ENCODE results near the gene PRPF38B.

PRPF38B gene

DNA sequence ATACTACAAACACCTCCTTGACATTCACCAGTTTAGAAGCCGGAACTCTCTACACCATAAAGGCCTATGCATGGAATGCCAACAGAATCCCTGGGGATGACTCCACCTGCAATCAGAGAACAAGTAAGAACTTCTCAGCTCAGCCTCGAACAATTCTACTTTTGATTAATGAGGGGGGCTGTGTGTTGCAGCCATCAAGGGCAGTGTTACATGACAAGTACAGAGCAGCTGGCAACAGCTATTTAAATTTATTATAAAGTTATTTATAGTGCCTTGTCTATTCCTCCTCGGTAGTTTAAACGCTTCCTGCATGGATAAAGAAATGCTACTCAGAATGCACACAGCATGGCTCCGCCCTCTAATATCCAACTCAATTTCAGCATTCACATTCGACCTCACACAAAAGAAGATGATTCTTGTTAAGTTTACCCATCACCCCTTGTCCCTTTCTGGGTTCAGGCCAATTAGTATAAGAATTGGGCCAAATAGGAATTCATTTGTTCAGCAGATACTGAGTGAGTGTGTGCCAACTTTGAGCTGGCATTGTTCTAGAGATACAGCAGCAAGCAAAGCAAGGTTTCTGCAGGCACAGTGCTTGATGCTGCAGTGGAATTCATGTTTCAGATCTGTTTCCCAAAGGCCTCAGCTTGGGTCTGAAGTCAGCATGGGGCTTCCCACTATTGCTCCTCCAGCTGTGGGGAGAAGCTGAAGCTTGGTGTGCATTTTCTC, 27.0 kb downstream of the PRPF38B start:
- DNase-seq: no peak

DNA sequence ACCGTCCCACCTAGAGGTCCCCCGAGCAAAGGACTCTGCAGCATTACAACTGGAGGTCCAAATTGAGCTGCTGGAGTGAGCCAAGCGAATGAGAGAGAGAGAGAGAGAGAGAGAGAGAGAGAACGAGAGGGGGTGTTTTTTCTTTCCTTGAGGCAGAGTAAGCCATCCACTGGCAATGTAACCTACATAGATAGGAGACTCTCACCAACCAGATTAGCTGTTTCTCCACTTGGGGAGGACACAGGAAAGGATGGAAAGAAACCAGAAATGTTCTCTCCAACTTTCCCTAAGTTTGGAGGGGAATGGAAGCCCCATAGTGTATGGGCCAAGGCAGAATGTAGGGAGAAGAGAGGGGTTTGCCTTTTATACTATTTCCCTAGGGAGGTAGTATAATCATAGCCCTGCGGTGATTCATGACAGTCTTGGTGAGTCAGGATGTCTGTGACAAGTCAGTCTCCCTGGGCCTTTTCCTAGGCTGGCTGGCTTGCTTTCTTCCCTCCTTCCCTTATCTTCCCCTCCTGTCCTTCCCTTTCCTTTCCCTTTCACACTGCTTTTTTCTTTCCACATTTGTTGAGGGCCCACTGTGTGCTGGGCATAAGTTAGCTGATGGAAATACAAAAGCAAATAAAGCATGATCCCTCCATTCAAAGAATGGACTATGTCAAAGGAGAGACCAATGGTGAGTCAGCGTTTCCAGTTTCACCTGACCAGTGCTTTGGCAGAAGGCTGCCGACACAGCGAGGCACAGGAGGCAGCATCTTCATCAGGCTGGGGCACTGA, 27.7 kb downstream of the PRPF38B start:
- DNase-seq: no peak

DNA sequence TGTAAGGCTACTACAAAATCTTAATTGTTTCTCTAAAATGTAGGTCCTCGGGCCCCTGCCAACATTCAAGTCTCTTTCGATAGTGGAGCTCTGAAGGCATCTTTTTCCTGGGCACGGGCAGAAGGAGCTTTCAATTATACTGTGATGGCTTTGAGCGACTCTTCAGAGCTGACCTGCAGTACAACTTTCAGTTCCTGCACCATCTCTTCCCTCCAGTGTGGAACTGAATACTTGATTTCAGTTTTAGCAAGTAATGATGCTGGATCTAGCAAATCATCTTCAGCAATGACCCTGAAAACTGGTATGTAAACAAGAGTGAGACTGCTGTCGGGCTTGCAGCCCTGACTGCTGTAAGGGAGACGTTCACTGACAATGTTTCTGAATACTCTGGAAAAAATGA, 30.2 kb downstream of the PRPF38B start:
- no peak for DNase-seq

DNA sequence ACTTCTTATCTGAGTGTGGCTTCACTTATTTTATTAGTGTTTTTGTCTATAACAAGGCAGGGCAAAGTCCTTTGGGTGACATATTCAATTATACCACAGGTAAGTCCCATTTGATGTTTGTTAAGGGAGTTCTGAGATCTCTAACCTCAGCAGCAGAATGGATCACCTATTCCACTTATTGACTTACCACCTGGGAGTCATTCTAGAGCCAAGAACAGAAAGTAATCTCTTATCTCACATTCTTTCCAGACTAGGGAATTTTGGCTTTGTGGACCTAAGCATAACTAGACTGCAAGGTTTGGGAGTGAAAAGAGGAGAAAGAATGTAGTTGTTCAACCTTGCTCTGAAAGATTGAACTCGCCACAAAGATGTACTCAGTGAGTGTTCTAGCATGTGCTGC, 33.8 kb downstream of the PRPF38B start:
- no peak for DNase-seq

DNA sequence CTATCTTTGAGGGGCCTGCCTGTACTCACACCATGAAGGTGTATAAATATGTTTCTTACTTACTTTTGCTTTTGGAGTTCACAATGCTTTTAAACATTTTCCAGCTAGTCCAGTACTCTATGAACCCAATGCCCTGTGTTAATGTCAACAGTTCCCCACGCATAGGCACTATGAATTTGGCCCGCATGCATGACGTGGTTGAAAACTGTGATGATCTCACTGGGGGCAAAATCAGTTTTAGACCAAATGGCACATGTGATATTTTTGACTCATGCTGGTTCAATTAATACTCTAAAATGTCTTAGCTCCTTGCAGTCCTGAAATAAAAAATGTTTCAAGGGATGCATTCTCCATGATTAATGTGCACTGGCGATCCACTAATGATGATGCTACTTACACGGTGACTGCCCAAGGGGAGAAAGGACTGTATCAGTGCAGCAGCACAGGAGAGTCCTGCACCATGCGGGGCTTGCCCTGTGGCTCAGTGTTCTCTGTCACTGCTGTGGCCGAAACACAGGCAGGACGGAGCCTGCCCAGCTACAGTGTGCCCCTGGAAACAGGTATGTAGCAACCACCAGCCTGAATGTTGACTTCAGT, 36.3 kb downstream of the PRPF38B start:
- no peak for DNase-seq

DNA sequence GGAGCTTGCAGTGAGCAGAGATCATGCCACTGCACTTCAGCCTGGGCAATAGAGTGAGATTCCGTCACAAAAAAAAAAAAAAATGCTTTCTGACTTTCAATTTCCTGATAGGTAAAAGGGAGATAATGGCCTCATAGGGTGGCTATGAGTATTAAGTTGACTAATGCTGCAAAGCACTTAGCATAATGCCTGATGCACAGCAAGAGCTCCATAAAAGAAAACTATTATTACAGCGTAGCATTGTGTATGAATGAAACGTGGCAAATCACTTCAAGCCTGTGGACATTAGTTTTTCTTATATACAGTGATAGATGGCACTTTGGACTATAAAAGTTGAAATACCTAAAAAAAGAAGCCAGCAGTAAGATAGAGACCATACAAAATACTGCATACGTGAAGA, 37.4 kb downstream of the PRPF38B start:
- DNase-seq: no peak

DNA sequence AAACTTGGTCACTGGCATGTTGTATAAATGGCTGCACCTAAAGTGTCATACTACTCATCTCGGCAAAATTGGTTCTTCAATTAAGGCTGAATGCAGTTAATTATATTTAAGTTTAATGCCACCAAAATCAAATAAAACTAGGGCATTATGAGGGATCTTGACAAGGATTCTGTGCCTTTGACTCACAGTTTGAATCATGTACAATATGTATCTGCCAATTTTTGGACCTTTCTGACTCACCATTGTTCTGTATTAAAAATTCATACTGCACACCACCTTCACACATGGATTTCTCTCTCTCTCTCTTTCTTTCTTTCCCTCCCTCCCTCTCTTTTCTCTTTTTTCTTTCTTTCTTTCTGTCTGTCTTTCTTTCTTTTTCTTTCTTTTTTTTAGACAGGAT, 40.3 kb downstream of the PRPF38B start:
- no peak for DNase-seq

DNA sequence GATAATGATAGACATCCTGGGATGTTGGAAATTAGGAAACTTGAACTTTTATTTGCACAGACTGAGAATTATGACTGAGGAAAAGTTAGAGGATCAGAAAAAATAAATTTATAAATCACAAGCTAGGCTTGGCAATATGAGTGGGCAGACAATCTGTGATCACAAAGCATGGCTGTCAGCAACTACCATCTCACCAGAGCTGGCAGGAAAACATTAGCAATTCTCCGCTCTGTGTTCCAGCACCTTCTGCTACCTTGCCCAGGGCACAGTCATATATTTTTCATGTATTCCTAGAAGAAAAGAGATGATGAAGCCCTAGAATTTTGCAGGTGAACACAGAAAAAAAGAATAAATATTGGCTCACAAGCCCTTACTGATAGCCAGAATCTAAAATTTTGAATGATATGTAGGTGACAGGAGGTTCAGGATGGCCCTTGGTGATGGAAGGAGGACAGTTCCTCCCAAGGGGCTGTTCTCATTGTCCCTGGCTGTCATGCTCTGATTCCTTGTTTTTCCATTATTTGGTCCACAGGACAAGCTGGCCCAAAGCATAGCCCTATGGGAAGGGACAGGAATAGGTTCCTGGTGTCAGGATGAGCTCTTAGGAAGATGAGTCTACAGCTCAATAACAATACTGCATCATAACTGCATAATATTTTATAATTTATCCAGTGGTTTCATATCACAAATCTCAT, 42.2 kb downstream of the PRPF38B start:
- no peak for DNase-seq

DNA sequence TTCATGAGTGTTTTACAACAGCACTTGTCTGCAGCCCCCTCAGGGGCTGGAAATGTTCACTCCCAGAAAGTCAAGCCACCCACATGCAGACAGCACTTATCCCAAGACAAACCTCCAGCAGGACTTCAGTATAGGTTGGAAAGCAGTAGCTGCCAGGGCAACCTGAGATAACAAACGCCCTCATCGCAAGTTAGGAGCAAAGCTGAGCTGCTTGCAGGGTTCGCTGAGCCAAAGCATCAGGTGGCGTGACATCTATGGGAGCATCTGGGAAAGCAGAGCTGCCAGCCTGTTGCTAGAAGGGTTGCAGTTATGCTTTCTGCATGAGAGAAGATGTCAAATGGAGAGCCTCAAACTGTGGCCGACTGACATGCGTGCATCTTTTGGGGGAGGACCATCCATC, 50.1 kb downstream of the PRPF38B start:
- no peak for DNase-seq

DNA sequence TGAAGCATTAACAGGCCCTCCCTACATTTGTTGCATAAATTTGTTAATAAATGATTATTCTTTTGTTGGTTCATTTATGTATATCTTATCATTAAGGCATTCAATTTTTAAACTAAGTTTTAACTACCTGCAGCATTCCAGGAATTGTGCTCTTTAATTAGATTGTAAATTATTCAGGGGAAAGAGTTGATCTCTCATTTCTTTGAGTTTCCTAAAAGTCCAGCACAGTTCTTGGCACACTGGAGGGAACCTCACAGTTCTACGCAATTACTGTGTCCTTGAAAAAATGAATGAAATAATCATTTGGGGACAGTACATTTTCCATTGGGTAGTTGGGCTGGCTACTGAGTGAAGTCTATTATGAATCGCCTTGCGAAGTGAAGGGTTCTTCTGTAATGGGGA, 53.9 kb downstream of the PRPF38B start:
- no peak for DNase-seq

DNA sequence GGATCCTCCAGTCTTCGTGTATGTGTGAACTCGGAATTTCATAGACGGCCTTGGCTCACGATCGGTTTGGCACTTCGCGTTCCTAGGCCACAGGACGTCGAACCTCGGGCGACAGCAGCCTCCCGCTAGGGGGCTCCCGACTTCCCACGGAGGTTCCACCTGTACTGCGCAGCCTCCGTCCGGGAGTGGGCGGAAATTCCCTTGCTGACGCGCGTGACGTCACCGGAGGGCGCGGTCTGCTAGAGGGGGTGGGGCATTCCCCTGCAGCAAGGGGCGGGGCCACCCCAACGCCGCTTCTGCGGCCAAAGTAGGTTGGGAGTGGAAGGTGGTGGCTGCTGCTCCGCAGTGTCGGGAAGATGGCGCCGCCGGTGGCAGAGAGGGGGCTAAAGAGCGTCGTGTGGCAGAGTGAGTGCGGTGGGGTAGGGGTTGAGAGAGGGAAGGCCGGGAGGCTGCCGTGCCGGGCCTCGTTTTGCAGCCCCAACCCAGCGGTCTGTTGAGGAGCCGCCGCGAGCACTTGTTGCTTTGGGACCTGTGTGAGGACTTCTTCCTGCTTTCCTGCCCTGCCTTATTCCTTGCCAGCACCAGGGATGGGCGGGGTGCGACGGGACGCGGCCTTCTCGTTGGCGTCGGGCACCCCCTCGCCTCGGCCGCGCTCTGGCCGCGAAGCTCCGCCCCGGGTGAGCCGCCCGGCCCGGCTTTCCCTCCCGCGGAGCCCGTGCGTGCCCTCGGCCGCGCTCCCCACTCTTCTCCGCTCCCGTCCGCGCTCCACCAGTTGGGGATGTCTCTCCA, 54.5 kb downstream of the PRPF38B start, which contains the start of gene STXBP3:
TSS of gene STXBP3 (plus strand) at position 293 of the 789 bp plus-strand sequence. CDS start at position 357, 64 bp downstream.
- peak; percentile 98 for DNase-seq

DNA sequence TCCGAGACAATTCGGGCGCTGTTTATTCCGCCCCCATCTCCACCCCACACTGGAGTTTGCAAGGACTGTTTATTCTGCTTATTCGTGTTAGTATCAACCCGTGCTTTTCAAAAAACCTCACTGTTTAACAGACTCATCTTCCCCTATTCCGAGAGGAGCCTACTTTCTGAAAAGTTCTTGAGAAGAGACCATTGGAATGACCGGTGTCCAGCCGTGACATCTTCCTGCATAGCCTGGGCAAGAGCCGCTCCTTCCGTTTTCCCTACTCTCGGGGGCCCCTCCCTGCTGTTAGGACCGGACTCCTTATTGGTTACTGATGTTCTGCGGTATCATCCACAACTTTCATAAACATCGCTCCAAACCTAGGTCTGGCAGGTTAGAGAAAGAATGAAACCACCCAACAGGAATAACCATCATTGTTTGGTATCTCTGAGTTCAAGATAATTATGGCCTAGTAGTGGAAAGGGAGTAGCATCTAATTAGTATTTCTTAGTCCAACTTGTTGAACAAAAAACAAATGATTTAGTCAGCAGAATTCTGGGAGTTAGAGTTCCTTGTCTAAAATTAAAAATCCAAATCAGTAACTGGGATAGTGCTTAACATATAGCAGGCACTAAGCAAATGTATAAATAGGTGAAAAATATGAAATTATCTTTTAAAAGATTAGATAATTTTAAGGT, 55.2 kb downstream of the PRPF38B start:
- DNase-seq: peak; percentile 52

DNA sequence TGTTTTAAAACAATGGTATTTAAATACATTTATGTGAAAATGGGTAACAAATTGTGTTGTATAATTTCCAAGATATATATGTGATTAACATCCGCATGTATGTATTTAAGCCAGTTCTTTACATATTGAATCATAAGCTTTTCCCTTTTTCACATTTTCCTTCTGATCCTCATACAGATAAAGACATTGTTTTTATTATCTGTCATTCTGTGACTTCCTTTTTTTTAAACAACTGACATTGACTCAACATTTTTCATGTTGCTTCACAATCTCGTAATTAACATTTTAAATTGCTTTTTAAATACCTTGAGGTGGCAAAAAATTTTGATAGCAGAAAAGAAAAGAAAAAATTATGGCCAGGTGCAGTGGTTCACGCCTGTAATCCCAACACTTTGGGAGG, 55.8 kb downstream of the PRPF38B start:
- no peak for DNase-seq

DNA sequence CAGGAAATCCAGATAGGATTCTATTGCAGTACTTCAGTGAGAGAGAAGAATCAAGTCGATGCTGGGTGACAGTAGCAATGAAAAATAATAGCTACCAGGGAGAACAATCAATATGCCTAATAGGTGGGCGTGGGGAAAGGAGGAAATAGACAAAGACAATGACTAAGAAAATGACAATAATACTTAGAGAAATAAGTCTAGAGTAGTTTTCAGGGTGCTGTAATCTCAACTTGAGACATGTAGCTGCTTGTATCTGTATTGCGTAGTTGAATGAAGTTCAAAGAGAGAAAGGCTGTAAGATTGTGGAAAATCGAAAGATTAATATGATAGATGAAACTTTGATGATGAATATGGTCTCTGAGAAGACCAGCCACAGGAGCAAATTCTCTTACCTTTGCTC, 57.0 kb downstream of the PRPF38B start:
- DNase-seq: no peak

DNA sequence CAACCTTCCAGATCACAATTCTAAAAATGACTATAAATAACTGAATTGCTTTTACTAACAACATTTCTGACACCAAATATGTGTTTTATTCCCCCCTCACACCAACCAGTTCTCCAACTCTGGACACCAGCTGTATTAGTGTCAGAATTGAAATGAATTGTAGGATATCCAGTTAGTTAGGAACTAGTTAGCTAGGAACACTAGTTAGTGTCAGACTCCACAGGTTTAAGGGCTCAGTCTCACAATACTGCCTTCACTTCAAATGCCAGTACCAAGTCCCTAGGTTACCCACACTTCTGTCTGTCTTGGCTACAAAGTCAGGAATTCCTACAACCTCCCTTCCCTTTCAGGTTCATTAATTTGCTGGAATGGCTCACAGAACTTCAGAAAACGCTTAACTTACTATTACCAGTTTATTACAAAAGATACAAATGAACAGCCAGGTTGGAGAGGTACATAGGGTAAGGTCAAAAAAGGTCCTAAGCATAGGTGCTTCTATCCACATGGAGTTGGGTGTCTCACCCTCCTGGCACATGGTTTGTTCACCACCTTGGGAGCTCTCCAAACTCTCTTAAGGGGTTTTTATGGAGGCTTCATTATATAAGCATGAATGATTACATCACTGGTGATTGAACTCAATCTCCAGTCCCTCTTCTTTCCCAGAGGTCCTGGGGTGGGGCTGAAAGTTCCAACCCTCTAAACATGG, 58.5 kb downstream of the PRPF38B start:
- no peak for DNase-seq

Measured in CD4-positive, alpha-beta T cell treated with Interleukin-4 for 4 hours (primary cell).